NCI-H345 (cell line): ENCODE measurements around the gene CACNA1C.

Source experiments
- DNase-seq: peaks from one replicate; lab custom pipeline; 2025; lab: John Stamatoyannopoulos, UW

Gene CACNA1C

DNA sequence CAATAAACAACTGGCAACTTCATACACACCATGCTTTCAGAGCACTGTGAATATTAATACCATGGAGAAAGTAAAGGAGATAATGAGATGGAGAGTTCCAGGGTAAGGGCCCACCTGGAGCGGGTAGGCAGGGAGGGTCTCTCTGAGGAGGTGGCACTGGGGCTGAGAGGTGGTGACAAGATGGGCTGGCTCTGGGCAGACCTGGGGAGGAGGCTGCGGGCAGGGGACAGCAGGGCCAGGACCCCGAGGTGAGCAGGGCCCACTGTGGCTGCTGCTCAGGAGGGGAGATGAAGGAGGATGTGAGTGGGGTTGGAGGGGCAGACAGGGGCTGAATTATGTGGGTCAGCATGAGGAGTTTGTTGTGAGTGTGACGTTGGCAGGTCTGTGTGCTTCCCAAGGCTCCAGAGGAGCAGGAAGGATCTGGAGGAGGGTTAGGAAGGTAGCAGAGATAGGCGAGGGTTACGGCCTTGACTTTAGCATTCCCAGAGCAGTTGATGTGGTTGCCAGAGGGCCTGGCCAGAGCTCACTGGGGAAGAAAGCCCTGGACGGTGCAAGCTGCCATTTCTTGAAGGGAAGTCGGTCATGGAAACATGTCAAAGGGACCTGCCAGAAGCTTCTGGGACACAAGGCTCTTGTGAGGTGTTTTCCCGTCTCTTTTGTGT lies 88.2 kb downstream of the CACNA1C start:
- no peak for DNase-seq

DNA sequence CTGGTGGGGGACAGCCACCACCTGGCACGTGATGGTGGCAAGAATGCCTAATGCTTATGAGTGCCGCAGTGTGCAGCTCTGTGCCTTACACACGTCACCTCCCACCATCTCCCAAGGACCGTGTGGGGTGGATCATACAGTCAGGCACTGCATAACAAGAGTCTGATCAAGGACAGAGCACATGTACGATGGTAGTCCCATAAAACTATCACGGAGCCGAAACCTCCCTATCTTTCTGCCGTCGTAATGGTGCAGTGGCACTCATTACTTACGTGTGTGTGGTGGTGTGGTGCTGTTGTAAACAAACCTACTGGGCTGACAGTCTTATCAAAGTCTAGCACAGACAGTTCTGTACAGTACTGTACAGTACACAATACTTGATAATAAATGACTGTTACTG lies 89.3 kb downstream of the CACNA1C start:
- DNase-seq: no peak

GRCh38 chr12:2144951-2145350 lies 92.2 kb downstream of the CACNA1C start:
- no peak for DNase-seq

DNA sequence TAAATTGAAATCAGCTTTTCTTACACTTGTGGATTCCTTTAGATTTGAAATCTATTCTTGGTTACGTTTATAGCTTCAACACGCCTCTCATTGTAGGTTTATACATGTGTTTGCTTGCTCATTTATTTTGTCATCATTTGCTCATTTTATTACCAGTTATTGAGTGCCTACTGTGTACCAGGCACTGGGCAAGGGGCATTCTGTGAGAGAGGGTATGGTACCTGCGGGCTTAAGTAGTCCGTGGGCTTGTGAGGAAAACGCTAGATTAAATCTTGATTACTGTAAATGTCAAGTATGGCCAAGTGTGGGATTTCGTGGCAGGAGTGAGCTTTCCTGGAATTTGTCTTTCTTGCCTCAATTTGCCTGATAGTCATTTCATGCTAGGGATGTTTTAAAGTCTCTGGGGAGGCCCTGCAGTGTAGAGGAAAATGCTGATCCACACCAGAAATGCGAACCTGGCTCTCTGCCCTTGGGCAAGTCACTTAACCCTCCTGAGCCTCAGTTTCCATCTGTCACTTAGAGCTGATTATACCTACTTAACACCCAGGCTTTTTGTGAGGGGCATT lies 92.7 kb downstream of the CACNA1C start:
- no peak for DNase-seq

GRCh38 chr12:2147335-2147734 lies 94.5 kb downstream of the CACNA1C start:
- DNase-seq: no peak

DNA sequence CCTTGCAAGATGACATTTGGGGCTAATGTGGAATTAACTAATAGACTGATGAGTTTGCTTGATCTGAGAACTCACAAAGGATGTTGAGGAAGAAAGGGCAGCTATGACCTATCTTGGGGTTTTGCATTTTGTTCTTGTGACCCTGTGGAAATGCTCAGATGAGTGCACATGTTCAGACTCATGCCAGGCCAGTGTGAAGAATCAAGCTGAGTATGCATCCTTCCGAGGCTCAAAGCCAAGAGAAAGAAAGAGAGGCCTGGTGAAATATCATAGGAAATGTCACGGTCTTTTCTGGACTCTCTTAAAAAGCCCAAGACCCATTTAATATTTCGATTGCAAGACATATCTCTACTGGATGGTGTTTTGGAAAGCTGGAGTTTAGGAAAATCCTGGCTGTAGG lies 96.3 kb downstream of the CACNA1C start:
- DNase-seq: no peak

DNA sequence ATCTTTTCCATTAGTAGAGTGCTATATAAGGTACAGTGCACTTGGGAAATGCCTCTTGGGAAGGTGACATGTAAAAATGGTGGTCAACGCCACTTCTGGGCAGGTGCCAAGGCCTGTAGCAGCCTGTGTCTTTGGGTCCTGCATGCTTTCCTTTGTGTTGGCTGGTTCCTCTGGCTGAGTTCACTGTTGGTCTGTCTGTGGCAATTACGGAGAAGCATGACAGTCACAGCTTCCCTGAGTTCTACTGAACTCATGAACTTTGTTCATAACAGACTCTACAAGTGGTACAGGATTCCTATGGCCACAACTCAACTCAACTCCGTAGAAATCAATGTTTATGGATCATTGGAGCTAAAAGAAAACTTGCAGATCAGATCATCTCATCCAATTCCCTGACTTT lies 98.0 kb downstream of the CACNA1C start:
- DNase-seq: no peak

GRCh38 chr12:2151391-2151790 lies 98.6 kb downstream of the CACNA1C start:
- DNase-seq: peak; percentile 16

GRCh38 chr12:2152134-2152533 lies 99.3 kb downstream of the CACNA1C start:
- no peak for DNase-seq

DNA sequence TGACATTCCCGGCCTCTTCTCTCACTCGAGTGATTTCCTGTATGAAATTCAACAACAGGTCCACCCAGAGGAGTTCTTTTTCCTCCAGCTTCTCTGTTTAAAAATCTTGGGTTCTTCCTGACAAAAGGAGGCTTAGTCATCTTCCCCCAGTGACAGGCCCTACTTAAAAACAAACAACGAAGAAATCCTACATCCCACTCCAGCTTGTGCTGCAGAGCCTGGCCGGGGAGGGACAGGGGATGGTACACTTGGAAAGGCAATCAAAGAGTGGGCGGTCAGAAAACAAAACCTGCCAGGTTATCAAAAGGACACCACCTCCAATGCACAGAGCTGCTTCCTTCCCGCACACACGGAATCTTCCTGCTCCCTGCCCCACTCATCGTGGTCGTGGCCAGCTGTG lies 101.3 kb downstream of the CACNA1C start:
- DNase-seq: no peak

DNA sequence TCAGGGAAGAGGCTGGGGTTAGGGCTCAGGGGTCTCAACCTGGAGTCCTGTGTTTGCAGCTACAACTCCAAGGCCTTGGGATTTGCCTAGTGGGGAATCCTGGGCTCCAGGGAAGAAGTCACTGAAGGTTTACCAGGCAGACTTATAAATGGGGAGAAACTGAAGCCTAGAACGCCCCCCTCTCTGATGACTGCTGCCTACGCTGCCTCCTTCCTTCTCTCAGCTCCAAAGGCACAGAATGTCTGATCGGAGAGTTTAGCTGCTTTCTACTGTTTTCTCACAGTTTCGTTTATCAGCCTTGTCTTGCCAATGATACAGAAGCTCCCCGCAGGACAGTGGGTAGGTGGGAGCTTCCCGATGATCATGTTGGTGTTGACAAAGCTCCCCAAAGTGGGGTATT lies 101.7 kb downstream of the CACNA1C start:
- DNase-seq: no peak

GRCh38 chr12:2156333-2156732 lies 103.5 kb downstream of the CACNA1C start:
- no peak for DNase-seq

DNA sequence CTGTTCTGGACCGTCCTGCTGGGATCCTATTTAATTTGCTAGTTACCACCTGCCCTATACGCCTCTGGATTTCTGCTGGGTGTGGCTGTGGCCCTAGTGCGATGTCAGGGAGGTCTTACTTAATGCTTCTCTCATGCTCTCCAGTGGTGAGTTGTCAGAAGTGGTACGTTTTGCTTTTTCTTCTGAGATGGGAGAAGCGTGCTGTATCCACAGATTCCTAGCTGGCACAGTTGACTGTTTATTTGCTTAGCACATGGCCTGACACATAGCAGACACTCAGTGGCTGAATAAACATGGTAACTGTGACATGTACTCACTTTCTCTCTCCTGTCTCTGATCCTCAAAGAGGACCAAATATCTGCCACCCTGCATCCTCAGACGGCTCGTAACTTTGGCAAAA lies 107.3 kb downstream of the CACNA1C start:
- DNase-seq: peak; percentile 56

GRCh38 chr12:2161473-2161872 lies 108.7 kb downstream of the CACNA1C start:
- DNase-seq: no peak

DNA sequence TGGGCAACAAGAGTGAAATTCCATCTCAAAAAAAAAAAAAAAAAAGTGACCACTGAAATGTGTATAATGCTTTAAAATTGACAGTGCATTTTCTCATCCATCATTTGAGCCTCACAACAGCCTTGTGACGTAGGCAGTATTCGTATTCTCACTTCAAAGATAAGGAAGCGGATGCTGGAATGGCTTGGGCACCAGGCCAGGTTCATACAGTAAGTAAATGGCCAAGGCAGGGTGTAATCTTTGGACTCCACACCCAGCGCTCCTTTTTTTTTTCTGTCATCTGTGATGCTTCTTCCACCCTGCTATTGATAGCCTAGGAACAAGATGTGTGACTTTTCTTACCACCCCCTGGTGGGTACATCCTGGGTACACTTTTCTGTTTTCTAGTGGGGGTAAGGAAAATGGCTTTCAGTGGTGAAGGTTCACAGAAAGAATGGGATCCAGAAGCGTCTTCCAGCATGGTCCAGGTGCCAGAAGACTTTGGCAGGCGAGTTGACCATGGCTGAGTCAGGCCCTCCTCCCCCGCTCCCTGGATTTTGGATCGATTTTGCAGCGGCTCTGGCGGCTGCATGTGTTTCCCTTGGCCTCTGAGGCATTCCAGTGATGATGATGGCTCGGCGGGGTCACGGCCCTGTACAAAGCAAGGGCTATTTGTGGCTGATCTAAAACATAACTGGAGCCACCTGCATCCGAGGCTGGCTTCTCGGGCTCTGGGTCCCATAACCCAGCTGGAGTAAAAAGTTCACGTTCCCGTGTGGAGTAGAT lies 110.6 kb downstream of the CACNA1C start:
- no peak for DNase-seq

GRCh38 chr12:2165021-2165420 lies 112.2 kb downstream of the CACNA1C start:
- no peak for DNase-seq

GRCh38 chr12:2165927-2166326 lies 113.1 kb downstream of the CACNA1C start:
- DNase-seq: no peak

DNA sequence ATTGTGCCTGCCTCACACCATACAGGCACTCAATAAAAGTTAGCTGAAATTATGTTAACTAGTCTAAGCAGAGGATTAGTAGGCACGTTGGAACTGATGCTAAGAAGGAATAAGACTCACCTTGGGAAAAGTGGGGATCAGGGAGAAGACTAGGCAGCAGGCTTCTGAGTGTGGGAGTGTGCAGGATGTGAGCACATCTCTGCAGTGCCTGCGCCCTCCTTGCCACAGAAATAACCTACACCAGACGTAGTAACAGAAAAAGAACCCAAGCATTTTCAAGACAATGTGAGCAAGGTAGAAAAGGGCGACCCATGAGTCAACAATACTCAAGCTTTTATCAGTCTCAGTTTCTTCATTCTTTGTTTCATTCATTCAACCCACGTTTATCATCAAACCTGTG lies 113.9 kb downstream of the CACNA1C start:
- DNase-seq: no peak

GRCh38 chr12:2167231-2167630 lies 114.4 kb downstream of the CACNA1C start:
- no peak for DNase-seq

DNA sequence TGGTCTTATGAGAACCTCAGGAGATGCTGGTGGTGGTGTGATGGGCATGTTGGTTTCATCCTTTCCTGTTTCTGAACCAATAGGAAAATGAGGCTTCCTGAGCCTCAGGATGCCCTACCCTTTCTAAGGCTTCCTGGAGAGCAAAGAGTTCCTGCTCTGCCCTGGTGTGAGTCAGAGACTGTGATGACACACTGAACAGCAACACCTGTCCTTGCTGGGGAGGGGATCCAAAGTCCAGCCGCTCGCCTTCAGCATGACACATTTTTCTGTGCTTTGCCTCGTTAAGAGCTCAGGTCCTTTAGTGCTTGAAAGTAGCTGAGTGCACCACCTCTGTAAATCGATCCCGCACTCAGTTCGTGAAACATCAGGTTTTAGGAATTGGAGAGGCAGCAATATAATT lies 116.0 kb downstream of the CACNA1C start:
- DNase-seq: no peak

DNA sequence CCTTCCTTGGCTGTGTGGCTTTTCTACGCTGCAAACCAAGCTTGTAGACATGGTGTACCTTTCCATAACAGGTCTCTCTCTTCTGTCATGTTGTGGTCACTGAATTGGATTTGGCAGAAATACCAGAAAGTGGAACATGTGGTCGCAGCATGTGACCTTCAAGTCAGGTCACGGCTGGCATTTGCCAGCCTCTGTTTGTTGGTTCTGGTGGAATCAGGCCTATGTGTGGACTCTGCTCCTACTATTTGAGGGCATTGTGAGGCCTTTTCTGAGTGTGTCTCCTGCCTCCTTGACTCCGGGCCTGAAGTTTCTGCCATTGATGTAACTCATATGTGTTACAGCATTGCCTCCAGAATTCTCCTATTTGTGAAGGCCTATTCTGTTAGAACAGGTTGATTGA lies 116.7 kb downstream of the CACNA1C start:
- no peak for DNase-seq

GRCh38 chr12:2169940-2170339 lies 117.2 kb downstream of the CACNA1C start:
- no peak for DNase-seq

DNA sequence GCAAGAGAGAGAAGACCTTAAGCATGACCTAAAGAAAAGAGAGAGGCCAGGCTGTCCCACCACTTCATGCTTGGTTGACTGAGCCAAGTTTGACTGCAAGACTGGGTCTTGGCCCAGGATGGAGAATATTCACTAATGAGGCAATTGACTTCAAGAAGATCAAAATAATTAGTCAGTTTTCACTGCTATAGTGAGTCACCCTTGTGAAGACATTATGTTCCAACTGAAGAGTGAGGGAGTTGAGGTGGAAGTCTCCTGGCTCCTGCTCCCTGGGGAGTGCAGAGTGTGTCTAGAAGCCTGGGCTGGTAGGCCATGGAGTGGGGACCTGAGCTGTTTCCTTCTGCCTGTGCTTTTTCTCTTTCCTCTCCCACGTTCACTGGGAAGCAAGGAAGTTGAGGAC lies 117.6 kb downstream of the CACNA1C start:
- no peak for DNase-seq
